GM12873 (cell line): ENCODE data around the gene ITSN1.

Experiments used
- TF ChIP-seq, protein P1 (sequence below): IDR thresholded peaks from 2 replicates; pipeline ENCODE4 v1.5.1; 2012; ENCODE audit warnings: low read depth, mild to moderate bottlenecking, moderate library complexity, low read length, control low read depth; ENCODE audit not compliant: insufficient read depth; ENCODE audit errors: missing control alignments

ITSN1 gene

DNA sequence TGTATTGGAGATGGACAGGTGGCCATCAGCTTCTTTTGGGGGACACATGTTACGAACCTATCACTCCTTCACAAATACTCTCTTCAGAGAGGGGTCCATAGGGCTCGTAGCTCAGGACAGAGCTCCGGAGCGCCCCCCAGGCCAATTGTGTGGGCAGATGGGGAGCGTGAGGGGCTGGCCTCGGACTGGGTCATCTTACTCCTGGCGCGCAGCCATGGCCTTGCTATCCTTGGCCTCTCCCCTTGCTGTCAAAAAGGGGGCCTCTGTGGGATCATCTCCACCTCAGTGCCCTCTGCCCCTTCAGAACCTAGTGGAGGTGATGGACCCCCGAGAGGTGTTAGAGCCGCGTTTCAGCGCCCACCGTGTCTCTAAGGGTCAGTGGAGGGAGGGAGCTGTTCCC is 238.3 kb downstream of the ITSN1 start:
- TF ChIP-seq, protein P1, sequence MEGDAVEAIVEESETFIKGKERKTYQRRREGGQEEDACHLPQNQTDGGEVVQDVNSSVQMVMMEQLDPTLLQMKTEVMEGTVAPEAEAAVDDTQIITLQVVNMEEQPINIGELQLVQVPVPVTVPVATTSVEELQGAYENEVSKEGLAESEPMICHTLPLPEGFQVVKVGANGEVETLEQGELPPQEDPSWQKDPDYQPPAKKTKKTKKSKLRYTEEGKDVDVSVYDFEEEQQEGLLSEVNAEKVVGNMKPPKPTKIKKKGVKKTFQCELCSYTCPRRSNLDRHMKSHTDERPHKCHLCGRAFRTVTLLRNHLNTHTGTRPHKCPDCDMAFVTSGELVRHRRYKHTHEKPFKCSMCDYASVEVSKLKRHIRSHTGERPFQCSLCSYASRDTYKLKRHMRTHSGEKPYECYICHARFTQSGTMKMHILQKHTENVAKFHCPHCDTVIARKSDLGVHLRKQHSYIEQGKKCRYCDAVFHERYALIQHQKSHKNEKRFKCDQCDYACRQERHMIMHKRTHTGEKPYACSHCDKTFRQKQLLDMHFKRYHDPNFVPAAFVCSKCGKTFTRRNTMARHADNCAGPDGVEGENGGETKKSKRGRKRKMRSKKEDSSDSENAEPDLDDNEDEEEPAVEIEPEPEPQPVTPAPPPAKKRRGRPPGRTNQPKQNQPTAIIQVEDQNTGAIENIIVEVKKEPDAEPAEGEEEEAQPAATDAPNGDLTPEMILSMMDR, result no peak

DNA sequence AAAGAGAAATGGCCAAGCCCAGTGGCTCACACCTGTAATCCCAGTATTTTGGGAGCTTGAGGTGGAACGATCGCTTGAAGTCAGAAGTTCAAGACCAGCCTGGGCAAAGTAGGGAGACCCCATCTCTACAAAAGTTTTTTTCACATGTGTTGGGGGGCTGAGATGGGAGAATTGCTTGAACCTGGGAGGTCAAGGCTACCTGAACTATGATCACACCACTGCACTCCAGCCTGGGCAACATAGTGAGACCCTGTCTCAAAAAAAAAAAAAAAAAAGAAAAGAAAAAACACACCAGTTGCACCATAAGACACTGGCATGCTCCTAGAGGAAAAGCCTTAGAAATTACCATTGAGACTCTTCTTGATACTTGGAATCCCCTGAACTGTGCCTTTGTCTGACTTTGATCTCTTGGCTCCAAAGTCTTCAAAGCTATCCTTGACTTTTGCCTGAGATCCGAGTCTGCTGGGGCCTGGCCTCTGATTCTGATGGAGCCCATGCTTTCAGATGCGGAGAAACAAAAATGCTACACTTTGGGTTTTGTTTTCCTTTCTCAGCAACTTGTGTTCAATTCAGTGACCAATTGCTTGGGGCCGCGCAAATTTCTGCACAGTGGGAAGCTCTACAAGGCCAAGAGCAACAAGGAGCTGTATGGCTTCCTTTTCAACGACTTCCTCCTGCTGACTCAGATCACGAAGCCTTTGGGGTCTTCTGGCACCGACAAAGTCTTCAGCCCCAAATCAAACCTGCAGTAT is 239.6 kb downstream of the ITSN1 start:
- TF ChIP-seq, protein P1, result no peak

DNA sequence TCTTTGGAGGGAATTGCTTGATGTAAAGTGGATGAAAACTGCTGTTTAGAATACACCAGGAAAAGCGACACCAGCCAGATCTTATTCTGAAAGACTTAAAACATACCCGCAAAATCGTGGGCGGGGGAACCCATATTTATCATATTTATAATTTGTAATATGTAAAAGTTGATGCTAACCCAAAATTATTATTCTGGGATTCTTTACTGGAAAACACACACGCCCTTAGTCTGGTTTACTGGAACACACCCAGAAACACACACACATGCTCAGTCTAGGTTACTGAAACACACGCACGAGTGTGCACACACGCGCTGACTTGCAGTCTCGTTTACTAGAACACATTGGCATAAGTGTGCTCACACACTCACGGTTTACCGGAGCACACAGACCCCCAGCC is 240.8 kb downstream of the ITSN1 start:
- TF ChIP-seq, protein P1, result no peak

- TF ChIP-seq, protein P1, result no peak
These were observed 242.3 kb downstream of the ITSN1 start for GRCh38 chr21:33884376-33885171.

DNA sequence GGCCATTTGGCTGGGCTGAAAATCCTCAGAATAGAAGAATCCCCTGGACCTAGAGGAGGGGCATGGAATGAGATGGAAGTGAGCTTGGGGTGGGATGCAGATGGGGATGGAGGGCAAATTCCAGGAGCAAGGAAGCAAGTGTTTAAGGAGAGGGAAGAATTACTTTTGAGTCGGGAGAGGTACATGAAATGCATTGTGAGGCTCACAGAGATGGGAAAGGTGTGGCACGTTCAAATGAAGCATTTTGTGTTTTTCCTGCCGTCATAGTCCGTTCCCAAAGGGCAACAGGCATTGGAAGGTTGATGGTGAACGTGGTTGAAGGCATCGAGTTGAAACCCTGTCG is 242.8 kb downstream of the ITSN1 start:
- TF ChIP-seq, protein P1, result no peak

DNA sequence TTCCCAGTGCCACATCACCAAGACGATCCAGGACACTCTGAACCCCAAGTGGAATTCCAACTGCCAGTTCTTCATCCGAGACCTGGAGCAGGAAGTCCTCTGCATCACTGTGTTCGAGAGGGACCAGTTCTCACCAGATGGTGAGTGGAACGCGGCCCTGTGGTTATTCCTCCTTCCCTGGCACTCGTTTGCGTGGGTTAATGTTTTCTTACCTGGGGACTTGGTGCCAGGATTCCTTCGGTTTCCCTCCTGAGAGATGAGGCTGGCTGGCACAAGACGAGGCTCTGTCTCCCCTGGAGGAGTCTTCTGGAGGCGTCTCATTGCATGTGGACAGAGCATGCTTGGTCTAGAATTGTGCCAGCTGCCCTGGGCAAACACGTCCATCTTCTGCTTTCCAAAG is 244.0 kb downstream of the ITSN1 start:
- TF ChIP-seq, protein P1, result no peak

DNA sequence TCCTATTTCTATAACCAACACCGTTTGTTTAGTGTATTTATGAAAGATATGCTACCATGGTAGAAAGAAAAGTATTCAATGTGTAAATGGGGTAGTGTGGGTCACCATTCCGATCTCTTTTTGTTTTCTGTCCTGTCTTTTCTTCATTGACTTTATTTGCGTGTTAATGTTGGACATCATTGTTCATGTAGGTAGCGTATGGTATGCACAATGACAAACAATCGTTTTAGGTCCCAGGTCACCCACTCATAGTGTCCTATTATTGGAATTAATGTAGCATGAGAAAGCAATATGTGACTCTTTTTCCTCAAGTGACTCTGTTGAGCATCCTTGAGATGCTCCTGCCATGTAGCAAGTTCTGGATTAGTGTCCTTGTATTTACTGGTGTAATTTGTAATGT is 247.9 kb downstream of the ITSN1 start:
- TF ChIP-seq, protein P1, result no peak
